ENCODE results near the gene ERC2.

ERC2 gene

GRCh38 chr3:55564726-55565125 is 903.5 kb downstream of the ERC2 start:
- DNase-seq = no peak

GRCh38 chr3:55562700-55563099 is 905.6 kb downstream of the ERC2 start:
- DNase-seq = no peak

DNA sequence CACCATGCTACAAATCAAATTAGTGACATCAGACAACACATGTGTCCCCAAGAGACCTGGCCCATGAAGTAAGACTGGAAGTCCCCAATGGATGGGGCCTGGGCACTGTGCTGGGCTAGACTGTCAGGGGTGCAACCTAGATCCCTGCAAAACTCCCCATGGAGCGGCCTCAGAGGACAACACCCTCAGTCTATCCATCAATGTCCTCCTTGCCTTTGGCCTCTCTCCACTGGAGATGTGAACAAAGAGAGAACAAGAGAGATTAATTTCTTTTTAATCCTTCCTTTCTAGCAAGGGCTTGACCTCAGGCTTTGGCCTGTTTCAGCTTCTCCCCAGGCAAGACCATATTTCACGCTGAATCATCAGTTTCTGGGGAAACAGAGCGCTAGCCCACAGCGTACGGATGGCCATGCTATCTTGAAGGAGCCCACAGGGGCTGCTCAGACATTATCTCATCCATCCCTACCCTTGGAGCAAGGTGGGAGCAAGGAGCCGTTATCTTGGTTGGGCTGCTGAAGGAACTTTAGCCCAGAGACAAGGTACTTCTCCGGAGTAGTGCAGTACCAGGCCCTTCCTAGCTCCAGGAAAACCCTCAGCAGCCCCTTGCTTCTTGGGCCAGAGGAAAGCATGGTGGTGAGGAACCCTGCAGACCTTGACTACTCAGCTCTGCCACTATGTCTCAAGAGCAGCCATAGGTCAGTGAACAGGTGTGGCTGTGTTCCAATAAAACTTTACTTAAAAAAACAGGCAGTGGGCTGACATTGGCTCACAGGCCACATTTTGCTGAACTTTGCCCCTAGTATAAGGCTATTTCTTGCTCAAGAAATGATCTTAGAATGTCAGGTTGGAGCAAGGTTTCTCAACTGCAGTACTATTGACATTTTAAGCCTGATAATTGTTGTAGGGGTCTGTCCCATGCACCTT is 908.5 kb downstream of the ERC2 start:
- DNase-seq = no peak

GRCh38 chr3:55558316-55558715 is 910.0 kb downstream of the ERC2 start:
- DNase-seq = no peak

DNA sequence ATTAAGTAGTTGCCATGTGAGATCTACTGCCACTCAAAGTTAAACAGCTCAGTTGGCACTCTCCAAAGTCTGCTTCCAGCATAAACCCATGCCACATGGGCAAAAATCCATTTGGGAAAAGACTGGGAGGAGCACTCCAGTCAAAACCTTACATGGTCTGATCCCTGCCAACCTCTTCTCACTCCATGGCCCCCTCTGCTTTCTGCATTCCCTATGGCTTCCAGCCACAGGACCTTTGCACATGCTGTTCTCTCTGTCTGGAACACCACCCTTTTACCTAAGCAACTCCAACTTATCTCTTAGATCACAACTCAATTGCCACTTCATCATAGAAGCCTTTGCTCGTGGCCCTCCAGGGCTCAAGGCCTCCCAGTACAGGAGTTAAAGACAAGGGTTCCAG is 910.7 kb downstream of the ERC2 start:
- DNase-seq = no peak

- DNase-seq = no peak
These were observed 911.4 kb downstream of the ERC2 start for GRCh38 chr3:55556619-55557537.

- DNase-seq = no peak
These were observed 912.2 kb downstream of the ERC2 start for GRCh38 chr3:55555873-55556618.

DNA sequence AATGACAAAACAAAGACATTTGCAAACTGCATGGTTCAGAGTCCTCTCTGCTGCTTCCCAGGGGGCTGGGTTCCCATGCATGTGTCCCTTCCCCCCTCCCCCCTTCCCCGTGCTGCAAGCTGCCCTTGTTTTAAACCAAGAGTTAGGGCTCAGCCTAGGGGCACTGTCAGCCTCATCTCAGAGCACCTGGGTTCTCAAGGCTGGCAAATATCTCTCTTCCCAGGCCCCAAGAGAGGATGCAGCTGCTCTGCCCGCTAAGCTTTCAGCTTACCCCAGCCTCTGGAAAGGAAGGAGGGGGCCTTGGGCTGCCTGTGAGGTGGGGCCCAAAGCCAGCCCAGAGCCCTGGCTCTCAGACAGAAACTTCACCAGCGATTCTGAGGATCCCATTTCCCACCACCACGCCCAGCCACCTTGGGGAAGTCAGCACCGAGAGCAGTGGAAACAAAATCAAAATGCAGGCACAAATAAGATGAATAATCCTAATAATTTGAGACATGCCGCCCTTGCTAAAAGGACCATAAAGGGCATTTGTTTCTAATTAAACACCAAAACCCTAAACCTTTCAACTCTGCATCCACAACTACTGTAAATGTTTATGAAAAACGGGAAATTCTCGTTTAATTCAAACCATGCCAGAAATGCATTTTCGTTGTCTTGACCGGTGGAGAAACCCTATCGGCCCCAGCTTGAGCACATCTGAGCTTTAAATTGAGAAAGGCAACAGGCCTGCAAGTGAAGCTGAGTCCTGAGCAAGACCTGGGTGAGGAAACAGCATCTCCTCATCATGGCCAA is 913.4 kb downstream of the ERC2 start:
- DNase-seq = no peak

- DNase-seq = no peak
These were observed 916.6 kb downstream of the ERC2 start for GRCh38 chr3:55551644-55552043.

DNA sequence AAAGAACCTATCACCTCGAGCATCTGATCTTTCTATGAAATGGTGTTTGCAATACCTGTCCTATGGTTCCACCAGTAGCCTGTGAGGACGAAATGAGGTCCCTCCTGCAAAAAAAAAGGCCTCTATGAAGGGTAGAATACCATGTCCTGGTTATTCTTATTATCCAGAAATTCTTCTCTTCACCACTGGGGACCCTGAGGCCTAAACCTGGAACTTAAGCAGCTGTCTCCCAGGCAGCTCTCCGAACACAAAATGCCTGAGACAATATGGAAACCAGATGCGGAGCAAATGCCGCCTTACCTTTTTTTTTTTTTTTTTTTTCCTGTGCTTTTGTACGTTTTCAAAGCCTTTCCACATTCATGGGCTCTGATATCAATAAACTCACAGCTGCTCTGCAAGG is 919.1 kb downstream of the ERC2 start:
- DNase-seq = no peak

GRCh38 chr3:55546866-55547669 is 921.2 kb downstream of the ERC2 start:
- no peak for DNase-seq

DNA sequence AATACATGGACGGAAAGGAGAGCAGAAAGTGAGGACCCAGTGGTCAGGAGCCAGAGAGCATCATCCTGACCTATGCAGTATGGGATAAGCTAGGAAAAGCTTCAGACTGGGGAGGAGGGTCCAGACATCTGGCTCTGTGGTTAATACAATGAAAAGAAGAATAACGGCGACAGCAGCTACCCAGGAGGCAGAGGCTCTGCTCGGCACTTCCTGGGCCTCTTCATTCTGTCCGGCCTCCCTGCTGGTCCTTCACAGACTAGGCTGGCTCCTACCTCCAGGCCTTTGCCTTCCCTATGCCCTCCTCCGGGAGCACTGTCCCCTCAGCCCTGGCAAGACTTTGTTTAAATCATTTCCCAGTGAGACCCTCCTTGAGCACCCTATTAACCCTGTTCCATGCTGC is 922.3 kb downstream of the ERC2 start:
- no peak for DNase-seq

DNA sequence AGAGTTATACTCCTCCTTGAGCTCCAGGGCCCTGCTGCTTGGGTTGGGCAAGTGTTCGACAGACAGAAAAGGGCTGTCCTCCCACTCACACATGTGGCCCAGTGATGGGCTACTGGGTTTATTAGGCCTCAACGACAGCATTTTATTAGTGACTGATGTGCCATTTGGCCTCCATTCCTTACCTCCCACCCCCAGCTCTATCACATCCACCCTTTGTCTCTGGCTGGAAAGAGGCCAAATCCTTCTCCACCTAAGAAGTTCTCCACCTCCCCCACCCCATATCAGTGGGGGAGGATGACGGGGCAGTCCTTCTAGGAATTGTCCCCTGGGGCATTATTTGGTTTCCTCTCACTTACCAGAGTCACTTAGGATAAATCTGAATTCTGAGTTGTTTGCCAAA is 924.0 kb downstream of the ERC2 start:
- DNase-seq = no peak

DNA sequence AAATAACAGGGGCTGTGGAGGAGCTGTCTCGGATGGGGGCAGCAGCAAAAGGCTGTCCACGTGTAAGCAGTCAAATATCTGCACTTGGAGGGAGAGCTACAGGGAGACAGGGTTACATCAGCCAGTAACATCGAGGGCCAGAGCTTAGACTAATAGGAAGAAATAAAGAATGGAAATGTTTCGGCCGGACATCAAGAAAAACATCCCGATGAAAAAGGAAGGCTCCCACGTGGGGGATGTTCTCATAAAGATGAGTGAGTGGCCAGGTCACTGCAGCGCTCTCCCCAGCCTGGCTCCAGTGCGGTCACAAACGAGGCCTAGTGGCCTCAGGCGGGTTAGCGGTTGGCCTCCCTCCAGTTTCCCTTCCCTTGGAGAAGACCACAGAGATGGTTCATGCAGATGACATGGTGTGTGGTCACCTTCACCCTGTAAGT is 925.1 kb downstream of the ERC2 start:
- DNase-seq = no peak

GRCh38 chr3:55541456-55541855 is 926.8 kb downstream of the ERC2 start:
- no peak for DNase-seq

DNA sequence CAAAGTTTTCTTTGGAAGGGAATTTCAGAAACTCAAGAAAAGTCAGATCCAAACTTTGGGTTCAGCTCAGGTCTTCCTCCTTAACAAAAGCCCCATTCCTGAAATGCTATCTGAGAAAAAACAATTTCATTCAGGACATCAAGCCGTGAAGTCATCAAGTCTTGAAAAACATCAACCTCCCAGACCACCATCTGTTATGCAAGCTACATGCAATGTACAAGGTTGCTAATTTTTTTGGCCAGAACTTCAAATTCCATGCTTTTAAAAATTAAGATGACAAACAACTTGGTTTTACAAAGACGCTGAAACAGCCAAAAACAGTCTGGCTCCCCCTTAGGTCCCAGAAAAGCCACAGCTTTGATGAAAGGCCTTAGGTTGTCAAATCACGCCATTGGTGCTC is 927.3 kb downstream of the ERC2 start:
- no peak for DNase-seq

GRCh38 chr3:55540579-55540978 is 927.7 kb downstream of the ERC2 start:
- no peak for DNase-seq

- DNase-seq = no peak
These were observed 930.1 kb downstream of the ERC2 start for GRCh38 chr3:55538158-55538557.

DNA sequence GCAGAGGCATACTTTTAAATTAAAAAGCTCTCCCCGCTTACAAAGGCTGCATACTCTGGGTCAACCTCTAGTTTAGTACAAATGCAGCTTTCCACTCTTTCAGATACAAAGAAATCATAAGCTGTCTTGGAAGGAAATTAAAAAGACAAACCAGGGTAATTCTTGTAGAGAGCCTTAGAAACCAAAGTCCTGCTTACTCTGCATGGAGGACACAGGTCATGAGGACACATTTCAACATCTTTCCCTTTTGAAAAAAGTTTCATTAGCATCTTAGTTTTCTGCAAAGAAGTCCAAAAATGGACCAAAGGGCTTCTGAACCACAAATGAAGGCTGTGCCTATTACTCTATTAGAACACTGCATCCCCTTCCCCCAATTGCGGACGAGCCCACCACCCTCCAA is 930.7 kb downstream of the ERC2 start:
- no peak for DNase-seq

DNA sequence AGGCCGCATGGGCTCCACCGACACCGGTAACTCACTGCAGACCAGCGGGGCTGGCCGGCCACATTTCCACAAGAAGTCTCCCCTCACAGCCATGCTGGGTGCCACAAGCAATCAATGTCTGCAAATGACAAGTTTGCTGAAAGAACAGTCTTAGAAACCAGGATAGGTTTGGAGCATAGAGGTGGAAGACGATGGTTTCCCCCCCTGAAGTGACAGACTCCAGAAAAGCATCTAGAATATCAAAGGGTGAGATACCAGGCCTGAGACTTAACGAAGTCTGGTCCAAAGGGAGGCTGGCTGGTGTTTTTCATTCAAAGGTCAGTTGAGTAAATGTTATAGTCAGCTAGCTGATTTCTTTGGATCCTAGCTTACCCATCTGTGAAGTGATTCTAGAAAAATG is 931.1 kb downstream of the ERC2 start:
- DNase-seq = no peak

DNA sequence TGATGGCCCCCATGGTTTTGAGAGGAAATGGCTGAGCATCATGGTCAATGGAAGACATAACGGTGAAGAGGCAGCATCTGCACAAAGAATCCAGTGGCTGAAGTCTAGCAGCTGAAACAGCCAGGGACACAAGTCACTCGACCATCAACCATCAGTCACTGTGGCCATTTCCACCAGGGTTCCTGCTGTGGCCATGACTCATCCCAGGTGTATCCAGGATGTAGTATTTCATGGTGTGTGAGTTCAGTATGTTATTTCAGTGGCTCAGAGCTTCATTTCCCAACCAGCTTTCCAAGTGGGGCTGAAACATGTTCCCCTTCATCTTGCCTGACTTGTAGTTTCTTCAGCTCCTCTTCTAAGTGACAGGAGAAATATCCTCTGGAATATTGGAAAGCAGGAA is 933.4 kb downstream of the ERC2 start:
- no peak for DNase-seq

All from T-helper 1 cell (primary cell).